Spleen (tissue), 7 donors: ENCODE results near the gene NR3C1.

ENCODE experiments used
- CTCF ChIP-seq, 11 experiments: fragments of 200-600 bp in 7 of 11; fragments of 450-650 bp in 4 of 11; sonication (generic) in 4 of 11; IDR thresholded peaks in 8 of 11; conservative IDR thresholded peaks in 3 of 11; 1 replicate in 7 of 11; 2 replicates in 4 of 11; pipeline versions ENCODE4 v1.4.0 to v1.8.0; 2016 to 2021; ENCODE audit warnings: antibody characterized with exemption in 11 of 11, inconsistent platforms in 4 of 11, mild to moderate bottlenecking in 1 of 11
- POLR2A ChIP-seq, 3 donors: fragments of 450-650 bp; IDR thresholded peaks; one replicate each; pipeline ENCODE4 v1.5.1; 2017; ENCODE audit warnings: antibody characterized with exemption in 3 of 3, mild to moderate bottlenecking in 1 of 3
- donor health status: DM: no; HTN: no; CAD: no; lungs with moderate emphysema.
- donor health status: DM: no; HTN: no; CAD: no.
- donor health status: DM: no; HTN: no; CAD: no.

GRCh38 chr5:143374496-143375217 lies 28.8 kb downstream of the NR3C1 start:
- TF ChIP-seq CTCF (IDR thresholded peaks at IDR 0.05 in 8 of 11, conservative IDR thresholded peaks at IDR 0.05 in 3 of 11): no peak
- no peak for TF ChIP-seq POLR2A (IDR thresholded peaks at IDR 0.05)
